GM12878 (cell line): ENCODE results near the gene IL19. TPM values are rescaled to one million over a fixed set of nuclear protein-coding genes. Genes with fewer than 3 reads are reported as not detected.

Experiments used
- ATAC-seq: fragments of 200-7000 bp; cut with Tn5 transposase; 3 replicates; pipeline ENCODE4 v1.9.1; 2020; ENCODE audit warnings: mild to moderate bottlenecking, moderate library complexity
- BruUV-seq: library from RNA; stranded (reverse); fragments of 400-500 nt; replicated peaks from 2 replicates; lab custom pipeline; 2021; lab: Mats Ljungman, UMichigan
- CTCF ChIA-PET: fragments of 300-600 bp; sonication (Branson Sonifier 250); formaldehyde crosslinking; extraction: SDS; loops from one replicate; lab custom pipeline; 2021; ENCODE audit warnings: inconsistent platforms; lab: Yijun Ruan, JAX
- POLR2A ChIA-PET: fragments of 350-600 bp; formaldehyde crosslinking; extraction: SDS; loops from one replicate; lab custom pipeline; 2021; ENCODE audit warnings: inconsistent platforms; lab: Charles Lee
- RAD21 ChIA-PET: fragments of 300-600 bp; sonication (Branson Sonifier 250); formaldehyde crosslinking; loops from one replicate; lab custom pipeline; 2023; ENCODE audit warnings: antibody characterized with exemption; ENCODE audit not compliant: unreplicated experiment; lab: Charles Lee
- SMC1A ChIA-PET: fragments of 300-600 bp; sonication (Branson Sonifier 250); formaldehyde crosslinking; loops from one replicate; lab custom pipeline; 2023; ENCODE audit not compliant: unreplicated experiment, uncharacterized antibody; lab: Charles Lee
- DNase-seq: peaks from one replicate; pipeline ENCODE4 v3.0.0-alpha.2; 2011; ENCODE audit warnings: low read depth, low spot score
- FAIRE-seq: peaks from 3 replicates; lab custom pipeline; 2011; peaks lifted over from hg19 to GRCh38; lab: Jason Lieb, UNC
- H2AFZ ChIP-seq: 2 replicates; pipeline ENCODE4 v1.6.0; 2011; ENCODE audit warnings: low read depth, low read length, control low read depth; ENCODE audit not compliant: control insufficient read depth
- H3K27ac ChIP-seq: 2 replicates; pipeline ENCODE4 v1.5.1; 2011; ENCODE audit warnings: control low read depth; ENCODE audit not compliant: control insufficient read depth, insufficient read depth
- H3K27me3 ChIP-seq, 2 experiments: replicated peaks in 1 of 2; 2 replicates each; pipeline versions ENCODE4 v1.6.0 to v1.6.1; 2011; ENCODE audit warnings: low read length in 1 of 2; ENCODE audit not compliant: control insufficient read depth in 2 of 2, insufficient read depth in 2 of 2
- H3K36me3 ChIP-seq, 2 experiments: 2 replicates each; pipeline ENCODE4 v1.5.1; 2011; ENCODE audit warnings: low read length in 1 of 2; ENCODE audit not compliant: control insufficient read depth in 2 of 2, insufficient read depth in 2 of 2
- H3K4me1 ChIP-seq: 2 replicates; pipeline ENCODE4 v1.6.1; 2011; ENCODE audit warnings: mild to moderate bottlenecking, low read length, moderate library complexity, mixed read lengths; ENCODE audit not compliant: control insufficient read depth, insufficient read depth
- H3K4me2 ChIP-seq: 2 replicates; pipeline ENCODE4 v1.6.0; 2011; ENCODE audit warnings: control low read depth; ENCODE audit not compliant: control insufficient read depth, insufficient read depth
- H3K4me3 ChIP-seq: fragments of 200-600 bp; sonication (generic); 2 replicates; pipeline ENCODE4 v1.5.1; 2016
- H3K79me2 ChIP-seq: 2 replicates; pipeline ENCODE4 v1.6.0; 2011; ENCODE audit warnings: low read length; ENCODE audit not compliant: control insufficient read depth, insufficient read depth
- H3K9ac ChIP-seq: 2 replicates; pipeline ENCODE4 v1.8.0; 2011; ENCODE audit warnings: low read length, control low read depth, mixed read lengths; ENCODE audit not compliant: control insufficient read depth, insufficient read depth
- H3K9me3 ChIP-seq: replicated peaks from 3 replicates; pipeline ENCODE4 v1.5.1; 2011; ENCODE audit warnings: mild to moderate bottlenecking, low read length; ENCODE audit not compliant: control insufficient read depth, insufficient read depth
- H4K20me1 ChIP-seq: 2 replicates; pipeline ENCODE4 v1.6.0; 2011; ENCODE audit not compliant: control insufficient read depth, insufficient read depth
- KDM1A ChIP-seq: fragments of 200-600 bp; sonication (generic); IDR thresholded peaks from 2 replicates; pipeline ENCODE4 v1.6.1; 2016; ENCODE audit warnings: borderline replicate concordance
- KLF5 ChIP-seq: fragments of 450-650 bp; IDR thresholded peaks from 2 replicates; pipeline ENCODE4 v1.6.1; 2014; ENCODE audit warnings: mild to moderate bottlenecking; ENCODE audit not compliant: partially characterized antibody
- MEF2B ChIP-seq: fragments of 450-650 bp; IDR thresholded peaks from 2 replicates; pipeline ENCODE4 v1.6.1; 2018; ENCODE audit warnings: mild to moderate bottlenecking, moderate library complexity; ENCODE audit not compliant: partially characterized antibody, poor library complexity, severe bottlenecking
- MLLT1 ChIP-seq: fragments of 450-650 bp; IDR thresholded peaks from 2 replicates; pipeline ENCODE4 v1.6.1; 2016; ENCODE audit warnings: mild to moderate bottlenecking
- NKRF ChIP-seq: fragments of 450-650 bp; conservative IDR thresholded peaks from 2 replicates; pipeline ENCODE4 v1.6.1; 2017; ENCODE audit warnings: mild to moderate bottlenecking, moderate library complexity
- NR2C2 ChIP-seq: IDR thresholded peaks from 2 replicates; pipeline ENCODE4 v1.6.1; 2011; ENCODE audit warnings: borderline replicate concordance, low read depth; ENCODE audit not compliant: control insufficient read depth, insufficient read length
- PAX8 ChIP-seq: fragments of 450-650 bp; IDR thresholded peaks from 2 replicates; pipeline ENCODE4 v1.6.1; 2017; ENCODE audit warnings: mild to moderate bottlenecking, moderate library complexity
- RBBP5 ChIP-seq: fragments of 200-600 bp; sonication (generic); conservative IDR thresholded peaks from 2 replicates; pipeline ENCODE4 v1.6.1; 2016
- RELA ChIP-seq: fragments of 450-650 bp; IDR thresholded peaks from 2 replicates; pipeline ENCODE4 v1.8.0; 2014; ENCODE audit warnings: borderline replicate concordance; ENCODE audit not compliant: partially characterized antibody
- RUNX3 ChIP-seq: IDR thresholded peaks from 2 replicates; pipeline ENCODE4 v1.6.1; 2012; ENCODE audit warnings: low read length, inconsistent platforms
- SREBF1 ChIP-seq: IDR thresholded peaks from 2 replicates; pipeline ENCODE4 v1.6.1; 2012; ENCODE audit warnings: mild to moderate bottlenecking, low read length
- SREBF2 ChIP-seq: IDR thresholded peaks from 2 replicates; pipeline ENCODE4 v1.6.1; 2012; ENCODE audit warnings: mild to moderate bottlenecking, low read length
- STAT3 ChIP-seq: IDR thresholded peaks from 2 replicates; pipeline ENCODE4 v1.6.1; 2011; ENCODE audit warnings: low read depth, low read length, improper control_type of control experiment
- ZSCAN29 ChIP-seq: fragments of 450-650 bp; IDR thresholded peaks from 2 replicates; pipeline ENCODE4 v1.6.1; 2017; ENCODE audit warnings: mild to moderate bottlenecking, moderate library complexity
- WGBS: methylation state at CpG from one replicate; pipeline ENCODE4 v1.1.6; 2016; ENCODE audit warnings: low lambda C conversion rate; ENCODE audit not compliant: insufficient replicate concordance, insufficient coverage; ENCODE audit errors: missing lambda C conversion rate; 5-methylcytosine and 5-hydroxymethylcytosine counted together
- in situ Hi-C: fragments of 300-500 bp; cut with MboI; formaldehyde crosslinking; loops from 9 replicates; pipeline ENCODE4 v1.14.3; 2018; ENCODE audit warnings: mixed read lengths
- intact Hi-C: fragments of 100-400 bp; cut with micrococcal nuclease; formaldehyde crosslinking; loops from one replicate; pipeline ENCODE4 v1.14.2; 2022; ENCODE audit not compliant: unreplicated experiment
- polyA plus RNA-seq, 11 experiments: library from polyadenylated mRNA; depleted of rRNA in 4 of 11; unstranded in 6 of 11; stranded (reverse) in 5 of 11; fragments of >200 nt; fragmentation: Nextera tagmentation in 4 of 11; fragmentation: Illumina TruSeq in 1 of 11; extraction: Ambion mirVana in 4 of 11; extraction: Trizol in 1 of 11; gene quantifications; 1 replicate in 1 of 11; 2 replicates in 10 of 11; pipeline versions ENCODE4 v1.2.1 to v1.2.3, GENCODE V29; 2011 to 2016; ENCODE audit warnings: inconsistent platforms in 2 of 11, missing spikeins in 2 of 11, low read depth in 1 of 11
- total RNA-seq, 4 experiments: library from RNA; depleted of rRNA in 3 of 4; stranded (reverse); fragments of >200 nt in 3 of 4; fragmentation: Illumina TruSeq in 1 of 4; extraction: Trizol in 1 of 4; gene quantifications; 2 replicates each; pipeline versions ENCODE4 v1.2.1 to v1.2.3, GENCODE V29; 2013 to 2021

The IL19 gene
- total and polyA plus RNA-seq, 10 of the 15 experiments (the other 5 are each of a cell fraction or from before 2014, with no cell fraction given) = 0.10 to 0.73 (median 0.28) TPM; not detected in 6

- no peak for TF ChIP-seq NKRF
These were observed 94.5 kb downstream of the IL19 start, which contains the start of gene IL20 (continued) for GRCh38 chr1:206864939-206865671.

GRCh38 chr1:206866062-206866461 lies 95.5 kb downstream of the IL19 start:
- no peak for FAIRE-seq
- BruUV-seq = no TSS peak
- intact Hi-C loops = no loop called here
- POLR2A ChIA-PET = no interaction called here
- Histone ChIP-seq H3K79me2 (no peaks in the 10 kb centered on the region), H3K4me2 (no peak overlapping the region), H3K4me3 (no peak overlapping the region), H3K36me3 (no peaks in the 10 kb centered on the region), H3K9me3 (no peaks in the 10 kb centered on the region), H3K27me3 (peaks cover 0 to 2% of the 10 kb centered on the region in 2 experiments; a peak in 1 of 4 replicates), H2AFZ (no peak overlapping the region), H3K27ac (no peak overlapping the region), H4K20me1 (no peaks in the 10 kb centered on the region), H3K4me1 (no peaks in the 10 kb centered on the region), H3K9ac (no peak overlapping the region)
- SMC1A ChIA-PET = interaction anchor here (2.4 to 3.9 kb wide), 5 partner anchors 13 to 117 kb away, joined by 13 to 23 read pairs (median 16); no protein-coding TSS in a partner anchor
- no peak for DNase-seq
- 58% methylated on average over 2 of the region's 2 CpGs for WGBS
- TF ChIP-seq MEF2B (no peak), KLF5 (no peak), STAT3 (no peak), SREBF2 (no peak), RBBP5 (no peak), PAX8 (no peak), NR2C2 (no peak), SREBF1 (no peak), MLLT1 (no peak), RUNX3 (no peak), KDM1A (no peak), ZSCAN29 (no peak), RELA (no peak)
- ATAC-seq = no peak
- CTCF ChIA-PET = interaction anchor here (1.3 to 7.3 kb wide), 13 partner anchors 9 to 116 kb away, joined by 3 to 100 read pairs (median 9); no protein-coding TSS in a partner anchor
- in situ Hi-C loops = loop anchor here (5.0 kb wide), 1 partner anchor 116 kb away; no protein-coding TSS in a partner anchor
- RAD21 ChIA-PET = interaction anchor here (0.9 to 2.5 kb wide), 5 partner anchors 27 to 131 kb away, joined by 3 to 6 read pairs (median 3); no protein-coding TSS in a partner anchor
